Gastroesophageal sphincter (tissue), 3 donors: ENCODE results near the gene KCNN2.

Experiments
- CTCF ChIP-seq, 4 experiments: fragments of 200-600 bp in 2 of 4; fragments of 450-650 bp in 2 of 4; sonication (generic) in 1 of 4; IDR thresholded peaks; one replicate each; pipeline ENCODE4 v1.5.1; 2017 to 2019; ENCODE audit warnings: antibody characterized with exemption in 4 of 4, mild to moderate bottlenecking in 2 of 4, moderate library complexity in 2 of 4
- EP300 ChIP-seq: sonication (generic); formaldehyde crosslinking; IDR thresholded peaks from one replicate; pipeline ENCODE4 v1.6.1; 2017; ENCODE audit warnings: antibody characterized with exemption, mild to moderate bottlenecking
- POLR2A ChIP-seq, 2 donors: fragments of 450-650 bp; IDR thresholded peaks; one replicate each; pipeline ENCODE4 v1.6.1; 2017; ENCODE audit warnings: antibody characterized with exemption in 2 of 2, mild to moderate bottlenecking in 2 of 2, moderate library complexity in 1 of 2

DNA sequence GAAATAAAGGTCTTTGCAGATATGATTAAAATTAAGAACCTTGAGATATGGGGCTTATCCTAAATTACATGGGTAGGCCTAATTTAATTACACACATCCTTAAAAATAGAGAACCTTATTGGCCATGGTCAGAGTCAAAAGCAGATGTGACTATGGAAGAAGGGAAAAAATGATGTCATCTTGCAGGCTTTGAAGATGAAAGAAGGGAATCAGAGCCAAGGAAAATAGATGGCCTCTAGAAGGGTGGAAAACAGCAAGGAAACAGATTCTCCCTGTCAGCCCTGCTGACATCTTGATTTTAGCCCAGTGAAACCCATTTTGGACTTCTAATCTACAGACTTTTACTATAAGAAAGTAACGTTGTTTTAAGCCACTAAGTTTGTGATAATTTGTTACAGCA lies 37.6 kb upstream of the KCNN2 start:
- TF ChIP-seq CTCF (IDR thresholded peaks at IDR 0.05) (no peak), POLR2A (IDR thresholded peaks at IDR 0.05) (no peak), EP300 (no peak)
